NCI-H2081 treated with DMSO at 0.1 percent for 48 hours (cell line): ENCODE data around the gene RREB1.
"Not testable (repeated sequence)": the region's sequence is repeated elsewhere in the genome, so short reads cannot be mapped to it uniquely, and the experiment has no call there.

Experiments
- DNase-seq: peaks from one replicate; lab custom pipeline; 2025; lab: John Stamatoyannopoulos, UW

Gene RREB1

DNA sequence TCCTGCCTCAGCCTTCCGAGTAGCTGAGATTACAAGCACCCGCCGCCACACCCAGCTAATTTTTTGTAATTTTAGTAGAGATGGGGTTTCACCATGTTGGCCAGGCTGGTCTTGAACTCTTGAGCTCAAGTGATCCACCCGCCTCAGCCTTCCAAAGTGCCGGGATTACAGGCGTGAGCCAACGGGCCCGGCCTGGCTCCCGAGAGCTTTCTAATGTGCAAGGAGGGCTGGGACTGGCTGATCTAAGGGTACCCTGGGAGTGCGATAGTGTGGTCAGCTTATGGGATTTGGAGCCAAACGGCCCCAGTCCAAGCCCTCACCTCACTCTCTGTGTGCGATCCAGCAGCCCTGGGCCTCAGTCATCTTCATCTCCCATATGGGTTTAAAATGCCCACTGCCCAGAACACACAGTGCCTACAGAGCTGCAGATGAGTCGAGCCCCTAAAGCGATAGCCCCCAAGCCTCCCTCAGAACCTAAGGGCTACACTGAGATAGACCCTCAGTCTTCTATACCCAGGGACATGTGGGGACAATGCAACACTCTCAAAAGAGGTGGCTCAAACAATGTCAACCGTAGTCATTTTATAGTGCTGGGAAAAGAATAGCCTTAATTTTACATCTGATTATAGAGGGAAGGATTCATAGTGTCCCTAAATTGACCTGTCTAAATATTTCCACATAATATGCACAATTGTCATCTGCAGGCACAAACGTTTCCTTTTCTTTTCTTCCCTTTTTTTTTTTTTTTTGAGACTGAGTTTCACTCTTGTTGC is 155.2 kb downstream of the RREB1 start:
- no peak for DNase-seq

DNA sequence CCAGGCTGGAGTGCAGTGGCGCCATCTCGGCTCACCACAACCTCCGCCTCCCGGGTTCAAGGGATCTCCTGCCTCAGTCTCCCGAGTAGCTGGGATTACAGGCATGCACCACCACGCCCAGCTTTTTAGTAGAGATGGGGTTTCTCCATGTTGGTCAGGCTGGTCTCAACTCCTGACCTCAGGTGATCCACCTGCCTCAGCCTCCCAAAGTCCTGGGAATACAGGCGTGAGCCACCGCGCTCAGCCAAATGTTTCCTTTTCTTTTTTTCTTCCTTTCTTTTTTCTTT is 155.7 kb downstream of the RREB1 start:
- DNase-seq = not testable (repeated sequence)

DNA sequence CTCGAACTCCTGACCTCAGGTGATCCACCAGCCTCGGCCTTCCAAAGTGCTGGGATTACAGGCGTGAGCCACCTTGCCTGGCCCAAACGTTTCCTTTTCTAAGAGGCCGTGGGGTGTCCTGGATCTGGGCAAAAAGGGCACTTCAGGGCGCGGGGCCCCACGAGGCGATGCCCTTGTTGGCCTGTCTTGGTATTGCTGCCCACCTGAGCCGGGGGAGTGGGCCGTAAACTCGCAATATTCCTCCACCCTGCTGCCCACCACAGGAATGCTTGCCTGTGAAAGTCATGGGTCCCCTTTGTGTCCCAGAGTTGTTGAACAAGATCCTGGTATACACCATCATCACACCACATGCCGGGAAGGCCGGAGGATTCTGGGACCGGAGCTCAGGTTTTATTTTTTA is 156.3 kb downstream of the RREB1 start:
- DNase-seq = no peak

DNA sequence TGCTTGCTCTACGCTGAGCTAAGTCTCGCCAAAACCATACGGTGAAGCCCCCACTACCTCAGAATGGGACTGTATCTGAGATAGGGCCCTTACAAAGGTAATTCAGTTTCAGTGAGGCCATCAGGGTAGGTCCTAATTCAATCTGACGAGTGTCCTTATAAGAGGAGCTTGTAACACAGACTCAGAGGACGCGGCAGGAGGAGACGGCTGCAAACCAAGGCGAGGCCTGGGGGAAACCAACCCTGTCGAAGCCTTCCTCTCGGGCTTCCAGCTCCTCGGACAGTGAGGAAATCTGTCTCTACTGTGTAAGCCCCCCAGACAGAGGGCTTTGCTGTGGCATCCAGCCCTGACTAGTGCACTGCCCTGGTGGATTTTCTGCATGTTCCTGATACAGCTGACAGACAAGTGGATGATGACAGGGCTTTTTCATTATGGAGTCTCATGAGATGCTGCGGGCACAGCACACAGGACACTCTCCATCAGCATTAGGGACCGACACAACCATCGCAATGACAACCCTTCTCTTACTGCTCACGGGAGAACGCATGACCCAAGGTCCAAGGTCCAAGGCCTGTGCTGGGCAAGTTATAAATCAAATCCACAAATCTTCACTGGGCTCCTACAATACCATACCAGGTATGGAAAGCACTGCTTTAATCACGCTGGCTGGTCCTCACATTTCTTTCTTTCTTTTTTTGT is 157.1 kb downstream of the RREB1 start:
- DNase-seq = no peak

DNA sequence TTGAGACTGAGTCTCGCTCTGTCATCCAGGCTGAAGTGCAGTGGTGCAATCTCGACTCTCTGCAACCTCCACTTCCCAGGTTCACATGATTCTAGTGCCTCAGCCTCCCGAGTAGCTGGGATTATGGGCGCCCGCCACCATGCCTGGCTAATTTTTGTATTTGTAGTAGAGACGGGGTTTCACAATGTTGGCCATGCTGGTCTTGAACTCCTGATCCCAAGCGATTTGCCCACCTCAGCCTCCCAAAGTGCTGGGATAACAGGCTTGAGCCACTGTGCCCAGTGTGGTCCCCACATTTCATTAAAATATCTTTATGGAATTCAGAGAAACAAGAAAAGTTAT is 157.6 kb downstream of the RREB1 start:
- DNase-seq = not testable (repeated sequence)

DNA sequence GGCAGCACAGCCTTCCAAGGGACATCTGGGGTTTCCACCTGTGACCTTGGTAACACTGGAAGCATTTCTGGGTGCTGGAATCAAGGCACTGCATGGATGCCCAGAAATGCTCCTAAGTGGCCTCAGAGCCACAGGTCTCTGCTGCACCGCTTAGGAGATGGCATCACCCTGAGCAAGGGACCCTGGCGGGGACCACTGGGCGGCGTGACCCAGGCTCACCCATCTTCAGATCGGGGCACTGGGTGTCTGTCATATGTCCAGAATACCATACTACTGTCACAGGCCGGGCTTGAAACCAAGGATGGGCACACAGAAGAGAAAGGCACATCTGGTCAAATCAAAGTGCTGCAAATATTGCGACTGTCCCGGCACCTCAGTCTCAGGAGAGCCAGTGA is 159.3 kb downstream of the RREB1 start:
- no peak for DNase-seq

DNA sequence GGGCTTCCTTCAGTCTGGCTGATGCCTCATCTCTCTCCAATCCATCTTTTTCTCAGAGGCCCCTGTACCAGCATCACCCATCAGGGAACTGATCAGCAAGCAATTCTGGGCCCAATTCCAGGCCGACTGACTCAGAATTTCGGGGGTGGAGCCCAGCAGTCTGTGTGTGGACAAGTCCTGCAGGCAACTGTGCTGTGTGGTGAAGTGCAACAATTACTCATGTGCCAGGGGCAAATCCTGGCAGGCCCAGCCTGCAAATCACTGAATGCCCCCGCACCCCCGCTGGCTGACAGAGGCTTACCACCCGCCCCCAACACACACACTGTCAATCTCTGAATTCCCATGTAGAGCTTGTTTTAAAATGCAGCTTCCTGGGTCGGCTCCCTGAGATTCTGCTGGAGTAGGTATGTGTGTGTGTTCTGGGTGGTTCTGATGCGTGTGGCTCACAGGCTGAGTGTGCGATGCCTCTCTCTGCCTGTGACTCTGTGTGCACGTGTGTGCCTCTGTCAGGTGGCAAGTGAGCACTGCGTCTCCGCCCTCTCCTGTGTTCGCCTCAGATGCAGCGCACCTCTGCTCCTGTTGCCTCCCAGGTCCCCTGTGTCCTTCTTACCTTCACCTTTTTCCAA is 159.8 kb downstream of the RREB1 start:
- DNase-seq = no peak

DNA sequence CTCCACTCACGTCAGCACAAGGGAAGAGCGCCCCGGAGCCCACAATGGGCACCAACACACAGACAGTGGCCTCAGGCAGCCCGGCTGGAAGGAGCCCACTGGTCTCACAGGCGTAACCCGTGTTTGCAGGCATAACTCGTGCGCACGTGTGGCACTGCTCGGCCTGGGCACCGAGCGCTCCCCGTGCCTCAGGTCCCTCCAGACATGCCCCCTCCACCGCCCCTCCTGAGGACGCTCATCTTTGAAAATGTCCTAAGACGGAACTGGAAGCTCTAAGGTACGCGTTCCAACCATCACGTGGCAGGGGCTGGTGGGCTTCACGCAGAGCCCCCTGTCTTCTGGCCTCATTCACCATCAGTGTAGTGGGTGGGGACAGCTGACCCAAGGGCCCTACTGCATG is 160.6 kb downstream of the RREB1 start:
- no peak for DNase-seq

DNA sequence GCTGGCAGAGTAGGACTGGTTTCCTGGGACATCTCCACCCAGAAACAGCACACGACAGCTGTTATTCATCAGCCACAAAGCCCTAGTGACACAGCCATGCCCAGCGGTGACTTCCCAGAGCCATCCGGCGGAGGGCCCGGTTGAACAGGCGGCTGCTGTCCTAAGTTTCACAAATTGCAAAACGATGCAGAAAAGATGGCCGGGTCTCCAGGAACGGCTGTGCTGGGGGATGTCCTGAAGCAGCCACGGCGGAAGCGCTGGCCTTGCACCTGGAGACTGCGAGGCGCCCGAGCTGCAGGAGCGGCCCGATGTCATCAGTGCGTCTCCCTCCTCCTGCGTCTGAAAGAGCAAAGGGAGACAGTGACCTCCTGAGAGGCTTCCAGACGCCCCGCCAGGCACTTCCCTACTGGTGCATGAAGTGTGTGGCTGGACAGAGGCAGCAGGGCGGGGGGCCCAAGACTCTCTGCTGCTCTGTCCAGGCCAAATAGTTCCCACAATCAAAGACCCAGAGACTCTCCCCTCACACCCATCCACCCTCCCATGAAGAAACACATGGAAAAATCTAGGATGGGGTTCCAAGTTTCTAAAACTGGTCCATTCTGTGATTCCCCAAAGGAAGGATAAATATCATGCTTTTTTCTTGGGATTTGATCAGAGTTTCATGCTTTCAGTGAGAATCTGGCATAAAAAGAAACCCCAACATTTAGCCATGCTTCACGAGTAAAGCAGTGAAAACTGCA is 161.2 kb downstream of the RREB1 start:
- DNase-seq = no peak

DNA sequence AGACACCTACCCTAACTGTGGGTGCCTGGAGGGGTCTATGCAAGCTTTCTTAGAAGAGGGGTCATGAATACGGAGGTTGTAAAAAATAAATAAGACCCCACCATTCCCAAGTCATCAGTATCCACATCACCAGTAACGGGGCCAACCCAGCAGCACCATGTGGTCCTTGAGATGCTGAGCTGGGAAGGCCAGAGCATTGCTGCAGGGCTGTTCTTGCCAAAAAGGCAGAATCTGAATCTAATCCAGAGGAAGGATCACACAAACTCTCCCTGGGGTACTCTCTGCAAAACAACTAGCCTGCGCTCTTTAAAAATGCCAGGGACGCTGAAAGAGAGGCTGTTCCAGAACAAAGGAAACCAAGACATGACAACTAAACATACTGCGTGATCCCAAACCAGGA is 162.1 kb downstream of the RREB1 start:
- DNase-seq = no peak

DNA sequence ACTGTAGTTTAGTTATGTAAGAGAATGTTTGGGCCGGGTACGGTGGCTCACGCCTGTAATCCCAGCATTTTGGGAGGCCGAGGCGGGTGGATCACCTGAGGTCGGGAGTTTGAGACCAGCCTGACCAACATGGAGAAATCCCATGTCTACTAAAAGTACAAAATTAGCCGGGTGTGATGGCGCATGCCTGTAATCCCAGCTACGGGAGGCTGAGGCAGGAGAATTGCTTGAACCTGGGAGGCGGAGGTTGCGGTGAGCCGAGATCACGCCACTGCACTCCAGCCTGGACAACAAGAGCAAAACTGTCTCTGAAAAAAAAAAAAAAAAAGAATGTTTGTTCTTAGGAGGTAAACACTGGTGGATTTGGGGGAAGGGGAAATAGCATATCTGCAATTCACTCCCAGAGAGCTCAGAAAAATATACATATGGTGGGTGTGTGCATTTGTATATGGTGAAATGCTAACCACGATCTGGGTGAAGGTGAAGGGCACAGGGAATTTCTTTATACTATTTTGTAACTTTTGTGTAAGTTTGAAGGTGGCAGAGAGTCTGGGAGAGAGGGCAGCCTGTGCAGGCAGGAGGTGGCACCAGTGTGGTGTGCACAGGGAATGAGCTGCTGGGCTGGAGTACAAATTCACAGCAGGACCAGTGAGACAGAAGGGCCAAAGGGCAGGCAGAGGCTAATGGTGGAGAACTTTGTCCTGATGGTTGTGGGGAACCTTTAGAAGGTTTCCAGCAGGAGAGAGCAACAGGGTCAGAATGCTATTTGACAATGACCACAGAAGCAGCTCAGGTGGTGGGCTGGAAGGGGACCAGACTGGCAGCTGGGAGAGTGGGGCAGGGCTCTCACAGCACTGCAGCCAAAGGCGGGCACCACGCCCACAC is 162.8 kb downstream of the RREB1 start:
- DNase-seq = no peak

DNA sequence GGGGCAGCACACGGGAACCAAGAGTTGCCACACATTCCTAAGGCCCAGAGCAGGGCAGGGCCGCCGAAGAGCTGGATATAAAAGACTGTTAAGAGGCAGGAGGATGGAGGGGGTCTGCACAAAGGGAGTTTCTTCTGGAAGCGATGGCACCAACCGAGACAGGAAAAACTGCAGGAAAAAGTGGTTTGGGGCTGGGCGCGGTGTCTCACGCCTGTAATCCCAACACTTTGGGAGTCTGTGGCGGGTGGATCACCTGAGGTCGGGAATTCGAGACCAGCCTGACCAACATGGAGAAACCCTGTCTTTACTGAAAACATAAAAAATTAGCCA is 163.4 kb downstream of the RREB1 start:
- no peak for DNase-seq

DNA sequence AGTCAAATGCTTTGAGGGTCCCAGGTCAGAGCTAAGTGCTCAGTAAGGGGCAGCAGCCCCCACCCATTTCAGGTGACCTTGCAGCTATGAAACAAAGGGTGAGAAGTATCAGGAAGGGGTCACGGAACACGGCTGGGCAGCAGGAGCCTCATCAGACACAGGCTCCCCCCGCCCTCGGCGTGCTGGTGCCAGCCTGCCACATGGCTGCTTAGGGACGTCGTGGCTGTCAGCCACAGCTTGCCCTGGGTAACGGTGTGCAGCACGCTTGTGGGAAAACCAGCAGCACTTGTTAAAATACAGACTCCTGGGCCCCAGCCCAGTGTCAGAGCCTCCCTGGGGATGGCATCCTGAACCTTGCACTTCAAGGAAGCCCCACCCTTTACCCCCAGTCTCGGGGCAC is 165.9 kb downstream of the RREB1 start:
- no peak for DNase-seq

DNA sequence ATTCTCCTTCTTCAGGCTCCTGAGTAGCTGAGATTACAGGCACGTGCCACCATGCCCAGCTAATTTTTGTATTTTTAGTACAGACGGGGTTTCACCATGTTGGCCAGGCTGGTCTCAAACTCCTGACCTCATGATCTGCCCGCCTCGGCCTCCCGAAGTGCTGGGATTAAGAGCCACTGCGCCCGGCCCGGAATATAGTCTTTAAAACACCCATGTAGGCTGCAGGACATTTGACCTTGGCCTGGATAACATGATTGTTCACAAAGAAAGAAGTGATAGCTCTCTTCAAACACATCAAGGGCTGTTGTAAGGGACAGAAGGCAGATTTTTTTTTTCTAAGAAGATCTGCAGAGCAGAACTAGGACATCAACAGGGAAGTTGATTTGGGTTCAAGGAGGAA is 166.8 kb downstream of the RREB1 start:
- not testable (repeated sequence) for DNase-seq

DNA sequence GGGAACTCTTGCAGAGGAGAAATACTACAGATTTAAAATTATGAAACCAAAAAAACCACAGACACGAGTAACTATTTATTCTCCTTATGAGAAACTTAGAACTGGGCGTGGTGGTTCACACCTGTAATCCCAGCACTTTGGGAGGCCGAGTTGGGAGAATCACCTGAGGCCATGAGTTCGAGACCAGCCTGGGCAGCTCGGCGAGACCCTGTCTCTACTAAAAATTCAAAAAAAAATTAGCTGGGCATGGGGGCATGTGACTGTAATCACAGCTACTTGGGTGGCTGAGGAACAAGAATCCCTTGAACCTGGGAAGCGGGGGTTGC is 168.4 kb downstream of the RREB1 start:
- DNase-seq = no peak

DNA sequence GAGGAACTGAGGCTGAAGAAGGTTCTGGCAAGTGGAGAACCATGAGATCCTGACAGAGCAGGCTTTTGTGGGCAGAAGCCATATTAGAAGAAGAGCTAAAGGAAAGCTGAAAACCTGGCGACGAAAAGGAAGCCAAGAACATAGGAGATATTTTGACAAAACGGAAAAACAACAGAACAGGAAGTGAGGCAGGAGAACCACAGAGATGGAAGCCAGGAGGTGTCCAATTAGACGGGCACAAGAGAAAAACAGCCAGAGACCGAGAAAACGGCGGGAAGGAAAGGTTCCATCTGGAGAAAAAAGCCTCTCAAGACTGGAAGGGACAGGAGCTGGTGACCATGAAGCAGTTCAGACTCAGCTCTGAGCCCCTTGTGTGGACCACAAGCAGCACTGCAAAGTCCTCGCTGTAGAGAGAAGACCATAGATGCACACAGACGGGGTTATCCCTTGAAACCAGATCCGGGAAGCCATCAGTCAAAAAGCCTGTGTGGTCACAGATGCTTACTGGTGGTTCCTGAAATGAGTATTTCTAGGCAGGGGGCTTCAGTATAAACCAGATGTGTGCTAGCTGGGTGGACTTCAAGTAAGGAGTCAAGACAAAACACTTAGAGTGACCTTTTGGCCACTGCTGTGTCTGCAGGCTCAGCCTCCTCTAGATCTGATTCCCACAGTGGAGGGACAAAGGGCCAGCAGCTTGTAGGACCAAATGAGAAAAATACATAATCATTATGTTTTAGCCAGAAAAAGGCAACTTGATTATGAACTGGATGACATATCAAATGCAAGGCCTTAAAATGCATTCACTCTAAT is 174.5 kb downstream of the RREB1 start:
- no peak for DNase-seq

DNA sequence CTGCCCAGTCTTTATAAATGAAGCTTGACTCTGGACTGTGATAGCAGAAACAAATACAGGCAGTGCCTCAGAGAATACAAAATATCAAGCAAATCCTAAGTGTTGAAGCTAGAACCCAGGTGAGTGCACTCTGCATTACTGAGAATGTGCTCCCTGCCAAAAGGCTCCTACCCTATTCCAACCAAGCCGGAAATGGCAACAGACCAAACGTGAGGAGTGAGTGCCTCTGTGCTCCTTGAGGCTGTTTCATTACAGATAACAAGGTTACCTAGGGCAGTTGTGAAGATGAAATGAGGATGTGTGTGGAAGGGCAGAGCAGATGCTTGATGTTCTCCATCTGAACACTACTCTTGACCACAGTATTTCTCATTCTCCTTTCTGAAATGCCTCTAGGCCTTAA is 175.9 kb downstream of the RREB1 start:
- no peak for DNase-seq

DNA sequence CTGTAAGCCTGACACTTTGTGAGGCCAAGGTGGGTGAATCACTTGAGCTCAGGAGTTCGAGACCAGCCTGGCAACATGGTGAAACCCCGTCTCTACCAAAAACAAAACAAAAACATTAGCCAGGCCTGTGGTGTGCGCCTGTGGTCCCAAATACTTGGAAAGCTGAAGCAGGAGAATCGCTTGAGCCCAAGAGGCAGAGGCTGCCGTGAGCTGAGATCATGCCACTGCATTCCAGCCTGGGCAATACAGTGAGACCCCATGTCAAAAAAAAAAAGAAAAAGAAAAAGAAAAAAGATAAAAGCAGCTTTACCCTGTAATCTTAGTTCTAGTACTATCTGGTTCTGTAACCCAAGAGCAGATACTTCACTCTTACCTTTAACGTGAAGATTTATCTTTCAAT is 177.7 kb downstream of the RREB1 start:
- DNase-seq = no peak

DNA sequence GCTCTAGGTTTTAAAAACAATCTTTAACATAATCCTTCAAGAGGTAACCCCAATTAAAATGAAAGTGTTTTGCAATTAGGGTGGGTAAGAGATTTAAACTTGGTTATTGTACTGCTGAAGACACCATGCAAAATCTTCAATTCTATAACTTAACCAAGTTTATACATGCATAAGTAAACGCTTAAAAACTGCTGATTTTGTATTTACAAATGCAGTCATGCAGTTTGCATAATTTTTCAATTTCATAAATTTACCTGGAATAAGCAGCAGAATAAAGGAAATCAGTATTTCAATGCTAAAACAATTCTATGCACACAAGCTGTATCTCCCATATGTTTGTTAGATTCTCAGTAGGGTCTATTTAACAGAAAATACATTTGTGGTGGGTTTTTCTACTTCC is 182.3 kb downstream of the RREB1 start:
- no peak for DNase-seq

DNA sequence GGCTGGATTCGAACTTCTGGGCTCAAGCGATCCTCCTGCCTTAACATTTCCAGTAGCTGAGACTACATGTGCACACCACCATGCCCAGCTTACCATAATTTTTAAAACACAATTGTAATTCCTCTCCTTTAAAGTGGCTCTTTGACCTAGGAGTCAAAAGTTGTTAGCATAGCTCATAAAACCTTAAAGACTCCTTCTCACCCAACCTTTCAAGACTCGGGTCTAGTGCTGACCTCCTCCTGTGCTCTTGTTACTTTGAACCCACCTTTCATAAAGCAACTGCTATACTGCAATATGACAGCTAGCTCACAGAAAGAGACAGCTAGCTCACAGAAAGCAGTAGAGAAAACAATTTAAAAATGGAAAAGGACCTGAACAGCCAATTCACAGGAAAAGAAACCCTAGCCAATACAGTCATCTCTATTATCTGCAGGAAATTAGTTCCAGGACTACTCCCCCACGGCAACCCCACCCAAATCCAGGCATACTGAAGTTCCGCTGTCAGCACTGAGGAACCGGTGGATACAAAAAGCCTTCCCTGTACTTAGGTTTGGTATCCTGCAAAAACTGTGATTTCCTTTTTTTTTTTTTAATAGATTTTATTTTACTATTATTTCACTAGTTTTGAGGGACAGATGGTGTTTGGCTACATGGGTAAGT is 185.0 kb downstream of the RREB1 start:
- no peak for DNase-seq

DNA sequence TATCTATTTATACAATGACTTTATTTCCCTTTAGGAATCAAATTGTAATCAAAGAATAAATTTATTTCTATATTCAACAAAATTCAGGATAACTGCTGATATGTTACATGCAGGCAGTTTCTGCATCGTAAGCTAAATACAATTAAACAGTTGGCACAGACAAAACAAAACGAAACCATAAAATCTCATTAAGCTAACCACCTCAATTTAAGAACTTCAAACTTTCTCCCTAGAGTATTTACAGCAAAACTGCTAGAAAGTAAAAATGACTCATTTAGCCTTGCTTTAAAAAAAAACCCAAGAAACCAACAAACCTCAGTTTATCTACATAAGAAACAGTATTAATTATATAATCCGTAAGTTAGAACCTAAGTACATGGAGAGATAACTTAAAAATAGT is 188.2 kb downstream of the RREB1 start:
- no peak for DNase-seq
